ENCODE data around the gene GGTLC3. TPM values are rescaled to one million over a fixed set of nuclear protein-coding genes. Genes with fewer than 3 reads are reported as not detected.
"Not testable (repeated sequence)": the region's sequence is repeated elsewhere in the genome, so short reads cannot be mapped to it uniquely, and the experiment has no call there.

Gene GGTLC3
- total and polyA plus RNA-seq, 2 of the 4 experiments (the other 2 are of a cell fraction) = not detected

DNA sequence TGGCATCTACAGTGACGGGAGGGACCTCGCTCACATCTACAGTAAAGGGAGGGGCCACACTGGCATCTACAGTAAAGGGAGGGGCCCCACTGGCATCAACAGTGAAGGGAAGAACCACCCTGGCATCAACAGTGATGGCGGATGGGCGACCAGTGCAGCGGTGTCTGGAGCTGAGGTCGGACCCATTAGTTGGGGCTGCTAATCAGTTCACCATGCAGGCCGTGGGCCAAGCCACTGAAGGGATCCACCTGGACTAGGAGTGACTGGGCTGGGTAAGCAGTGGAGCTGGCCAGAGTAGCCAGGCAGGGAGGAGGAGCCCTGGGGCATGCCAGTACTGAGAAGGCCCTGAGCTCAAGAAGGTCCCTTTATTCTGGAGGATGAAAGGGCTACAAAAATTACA, 33.1 kb upstream of the GGTLC3 start:
- H3K18ac ChIP-seq (ENCODE audit: low read depth, low read length); H3K79me1 ChIP-seq (ENCODE audit: low read depth in 1 of 2, low read length in 2 of 2); DNase-seq; H4K8ac ChIP-seq (ENCODE audit: low read depth in 2 of 2, low read length in 2 of 2); H3K27me3 ChIP-seq (ENCODE audit: control insufficient read depth, insufficient read depth, low read length); H2BK20ac ChIP-seq (ENCODE audit: low read depth, low read length); CTCF ChIA-PET; H3K27ac ChIP-seq (ENCODE audit: insufficient read depth, low read length); dilution Hi-C loops (cut with HindIII; ENCODE audit: low sequenced_read_pairs, unreplicated experiment); H2BK15ac ChIP-seq (ENCODE audit: low read depth, low read length); H3K14ac ChIP-seq (replicated peaks; ENCODE audit: low read depth, low read length); H2AK9ac ChIP-seq (replicated peaks; ENCODE audit: low read depth, low read length, poor library complexity); H2AFZ ChIP-seq (replicated peaks; ENCODE audit: low read length, poor library complexity); H4K5ac ChIP-seq (ENCODE audit: low read depth, low read length); H3K4me3 ChIP-seq (ENCODE audit: insufficient read depth, low read depth, low read length); H4K20me1 ChIP-seq (ENCODE audit: insufficient read depth, low read length); H3K4me1 ChIP-seq (ENCODE audit: control insufficient read depth, insufficient read depth, low read length); H2BK5ac ChIP-seq (ENCODE audit: low read depth, low read length, poor library complexity, severe bottlenecking); H4K91ac ChIP-seq (ENCODE audit: insufficient read depth, low read depth, low read length); H3K9me1 ChIP-seq (ENCODE audit: insufficient read depth, low read length); in situ Hi-C loops (cut with MboI; ENCODE audit: low sequenced_read_pairs); H3K9me3 ChIP-seq (ENCODE audit: control insufficient read depth, insufficient read depth, low read length); H3K4me2 ChIP-seq (ENCODE audit: low read depth, low read length); BruUV-seq (replicated peaks); H2AK5ac ChIP-seq (ENCODE audit: low read depth, low read length); H3K9ac ChIP-seq (ENCODE audit: low read depth, low read length); H3K23ac ChIP-seq (ENCODE audit: low read depth, low read length); intact Hi-C loops (cut with micrococcal nuclease); H3K36me3 ChIP-seq (ENCODE audit: control insufficient read depth, insufficient read depth, low read length); H3K4ac ChIP-seq (ENCODE audit: low read depth, low read length); ATAC-seq (ENCODE audit: low read depth); POLR2A ChIA-PET (ENCODE audit: unreplicated experiment); H3K56ac ChIP-seq (ENCODE audit: extremely low read depth, insufficient read depth, low read length); H2BK120ac ChIP-seq (ENCODE audit: low read depth, low read length): not testable (repeated sequence)
- WGBS, 2 experiments (ENCODE audit: extremely low coverage in 2 of 2, insufficient read length in 1 of 2) = no CpG with 5 or more reads among the region's 7 CpGs

DNA sequence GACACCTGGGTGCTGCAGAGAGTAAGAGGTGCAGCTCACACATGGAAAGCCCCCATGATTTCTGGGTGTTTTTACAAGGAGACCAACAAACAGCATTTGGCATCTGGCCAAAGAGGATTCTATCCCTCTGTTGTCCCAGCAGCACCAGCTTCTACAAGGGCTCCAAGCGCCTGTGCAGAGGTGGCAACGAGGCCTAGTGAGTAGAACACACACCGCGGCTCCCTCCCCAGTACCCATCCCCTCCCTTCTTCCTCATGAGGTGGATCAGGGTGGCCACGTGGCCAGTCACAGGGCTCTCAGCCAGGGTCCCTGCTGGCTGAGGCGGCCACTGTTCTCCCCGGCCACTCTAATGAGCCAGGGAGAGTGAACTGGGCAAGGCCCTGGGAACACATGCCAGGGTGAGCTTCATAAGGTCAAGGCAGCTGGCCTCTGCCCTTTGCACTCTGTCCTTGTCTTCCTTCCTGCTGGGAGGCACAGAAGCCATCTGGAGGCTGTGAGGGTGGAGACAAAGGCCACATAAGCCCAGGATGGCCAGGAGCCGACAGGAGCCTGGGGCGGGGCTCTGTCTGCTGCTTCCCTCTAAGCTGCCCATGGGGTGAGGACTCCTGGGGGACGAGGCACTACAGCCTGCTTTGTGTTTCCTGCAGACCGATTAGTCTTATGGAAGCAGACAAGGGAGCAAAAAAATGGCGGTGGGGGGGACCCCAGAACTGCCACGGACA, 31.7 kb upstream of the GGTLC3 start:
- H4K5ac ChIP-seq (ENCODE audit: low read depth, low read length); H3K4me3 ChIP-seq (ENCODE audit: insufficient read depth, low read depth, low read length); H2BK20ac ChIP-seq (ENCODE audit: low read depth, low read length); dilution Hi-C loops (cut with HindIII; ENCODE audit: low sequenced_read_pairs, unreplicated experiment); ATAC-seq (ENCODE audit: low read depth); H2AFZ ChIP-seq (replicated peaks; ENCODE audit: low read length, poor library complexity); in situ Hi-C loops (cut with MboI; ENCODE audit: low sequenced_read_pairs); H3K4me2 ChIP-seq (ENCODE audit: low read depth, low read length); H3K23ac ChIP-seq (ENCODE audit: low read depth, low read length); H4K91ac ChIP-seq (ENCODE audit: insufficient read depth, low read depth, low read length); POLR2A ChIA-PET (ENCODE audit: unreplicated experiment); H3K27me3 ChIP-seq (ENCODE audit: control insufficient read depth, insufficient read depth, low read length); H4K8ac ChIP-seq (ENCODE audit: low read depth in 2 of 2, low read length in 2 of 2); H3K18ac ChIP-seq (ENCODE audit: low read depth, low read length); H3K9me3 ChIP-seq (ENCODE audit: control insufficient read depth, insufficient read depth, low read length); H3K36me3 ChIP-seq (ENCODE audit: control insufficient read depth, insufficient read depth, low read length); H3K9me1 ChIP-seq (ENCODE audit: insufficient read depth, low read length); H3K14ac ChIP-seq (replicated peaks; ENCODE audit: low read depth, low read length); H3K9ac ChIP-seq (ENCODE audit: low read depth, low read length); BruUV-seq (replicated peaks); H2AK9ac ChIP-seq (replicated peaks; ENCODE audit: low read depth, low read length, poor library complexity); H3K56ac ChIP-seq (ENCODE audit: extremely low read depth, insufficient read depth, low read length); H2AK5ac ChIP-seq (ENCODE audit: low read depth, low read length); H3K4me1 ChIP-seq (ENCODE audit: control insufficient read depth, insufficient read depth, low read length); H4K20me1 ChIP-seq (ENCODE audit: insufficient read depth, low read length); H3K4ac ChIP-seq (ENCODE audit: low read depth, low read length); H2BK120ac ChIP-seq (ENCODE audit: low read depth, low read length); H2BK15ac ChIP-seq (ENCODE audit: low read depth, low read length); CTCF ChIA-PET; intact Hi-C loops (cut with micrococcal nuclease); H3K79me1 ChIP-seq (ENCODE audit: low read depth in 1 of 2, low read length in 2 of 2); DNase-seq; H2BK5ac ChIP-seq (ENCODE audit: low read depth, low read length, poor library complexity, severe bottlenecking); H3K27ac ChIP-seq (ENCODE audit: insufficient read depth, low read length): not testable (repeated sequence)
- WGBS, 2 experiments (ENCODE audit: extremely low coverage in 2 of 2, insufficient read length in 1 of 2) = no CpG with 5 or more reads among the region's 13 CpGs
